ENCODE results near the gene BRIP1.
A peak's percentile ranks its signal among the peaks of the same experiment; 100 is the strongest.
"Not testable (repeated sequence)": the region's sequence is repeated elsewhere in the genome, so short reads cannot be mapped to it uniquely, and the experiment has no call there.

Gene BRIP1

GRCh38 chr17:61728297-61728836 lies 135.0 kb downstream of the BRIP1 start:
- DNase-seq (ENCODE audit: low read depth), result peak; percentile 29

DNA sequence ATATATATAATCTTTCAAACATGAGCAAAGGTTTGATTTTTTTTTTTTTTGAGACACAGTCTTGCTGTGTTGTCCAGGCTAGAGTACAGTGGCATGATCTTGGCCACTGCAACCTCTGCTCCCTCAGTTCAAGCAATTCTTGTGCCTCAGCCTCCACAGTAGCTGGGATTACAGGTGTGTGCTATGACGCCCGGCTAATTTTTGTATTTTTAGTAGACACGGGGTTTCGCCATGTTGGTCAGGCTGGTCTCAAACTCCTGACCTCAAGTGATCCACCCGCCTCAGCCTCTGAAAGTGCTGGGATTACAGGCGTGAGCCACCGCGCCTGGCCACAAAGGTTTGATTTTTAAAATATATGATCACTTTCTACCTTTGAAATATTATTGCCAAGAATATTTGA lies 135.5 kb downstream of the BRIP1 start:
- not testable (repeated sequence) for DNase-seq (ENCODE audit: low read depth)

DNA sequence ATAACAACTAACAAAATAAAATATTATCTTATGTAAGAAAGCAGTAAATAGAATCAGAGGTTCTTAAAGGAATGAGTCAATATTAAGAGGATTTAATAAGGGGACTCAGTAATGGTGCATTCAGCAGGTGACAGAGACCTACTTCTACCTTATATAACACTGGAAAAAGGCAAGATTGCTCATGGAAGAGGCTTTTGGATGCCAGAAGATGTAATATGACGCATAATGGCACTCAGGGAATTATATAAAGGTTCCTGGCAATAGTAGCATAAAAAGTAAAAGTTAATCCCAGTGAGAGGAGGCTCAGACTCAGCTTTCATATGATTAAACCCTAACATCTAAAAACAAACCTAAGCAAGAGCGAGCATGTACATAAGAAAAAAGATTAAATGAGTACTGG lies 136.4 kb downstream of the BRIP1 start:
- DNase-seq (ENCODE audit: low read depth), result no peak

DNA sequence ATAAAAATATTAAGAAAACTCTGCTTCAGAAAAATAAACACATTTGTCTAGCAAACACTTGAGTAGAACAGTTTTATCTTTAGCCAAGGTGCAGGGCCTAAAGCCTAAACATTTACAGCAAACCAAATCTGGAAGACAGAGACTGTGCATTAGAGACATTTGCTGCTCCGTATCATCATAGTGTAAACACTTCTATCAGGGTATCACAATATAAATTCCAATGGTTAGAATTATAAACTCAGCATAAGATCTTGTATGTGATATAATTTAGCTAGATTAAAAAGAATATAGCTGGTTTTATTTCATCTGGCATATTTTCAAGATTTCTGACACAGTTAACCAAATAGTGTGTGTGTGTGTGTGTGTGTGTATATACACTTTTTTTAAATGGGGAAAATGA lies 138.6 kb downstream of the BRIP1 start:
- DNase-seq (ENCODE audit: low read depth), result no peak

- DNase-seq (ENCODE audit: low read depth), result no peak
Observed at GRCh38 chr17:61723914-61724313, 139.4 kb downstream of the BRIP1 start.

- no peak for DNase-seq (ENCODE audit: low read depth)
Observed at GRCh38 chr17:61723183-61723582, 140.1 kb downstream of the BRIP1 start.

DNA sequence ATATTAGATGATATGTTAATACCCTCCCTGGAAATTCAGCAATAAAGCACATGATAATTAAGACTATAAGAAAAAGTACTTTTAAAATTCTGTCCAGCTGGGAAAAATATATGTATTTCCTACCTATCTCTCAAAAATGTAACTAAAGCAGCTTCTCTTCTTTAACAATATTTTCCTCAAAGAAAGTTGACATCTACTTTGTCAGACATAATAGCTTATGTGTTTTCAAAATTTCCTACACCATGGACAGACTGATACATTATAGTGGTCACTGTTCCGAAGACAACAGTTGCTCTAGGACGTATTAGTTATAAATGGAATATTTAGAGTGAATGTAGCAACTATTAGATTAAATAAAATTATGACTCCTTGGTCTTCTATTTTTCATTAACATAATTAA lies 140.9 kb downstream of the BRIP1 start:
- DNase-seq (ENCODE audit: low read depth), result no peak

DNA sequence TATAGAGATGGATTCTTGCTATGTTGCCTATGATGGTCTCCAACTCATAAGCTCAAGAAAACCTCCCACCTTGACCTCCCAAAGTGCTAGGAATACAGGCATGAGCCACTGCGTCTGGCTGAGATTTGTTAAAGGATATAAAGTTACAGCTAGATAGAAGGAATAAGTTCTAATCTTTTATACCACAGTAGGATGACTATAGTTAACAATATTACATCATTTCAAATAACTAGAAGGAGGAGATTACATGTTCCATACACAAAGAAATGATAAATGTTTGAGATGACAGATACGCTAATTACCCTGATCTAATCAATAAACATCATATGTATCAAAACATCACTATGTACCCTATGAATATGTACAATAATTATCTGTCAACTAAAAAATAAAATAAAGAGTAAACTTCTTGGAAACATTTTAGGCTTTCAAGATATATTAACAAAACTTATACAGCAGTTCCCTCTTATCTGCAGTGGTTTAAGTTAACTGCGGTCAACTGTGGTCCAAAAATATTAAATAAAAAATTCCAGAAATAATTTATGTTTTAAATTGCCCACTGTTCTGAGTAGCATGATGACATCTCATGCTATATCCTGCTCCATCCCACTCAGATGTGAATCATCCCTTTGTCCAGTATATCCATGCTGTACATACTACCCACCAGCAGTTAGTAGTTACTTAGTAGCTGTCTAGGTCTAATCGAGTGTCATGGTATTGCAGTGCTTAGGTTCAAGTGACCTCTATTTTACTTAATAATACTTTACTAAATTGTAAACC lies 143.1 kb downstream of the BRIP1 start:
- peak; percentile 51 for DNase-seq (ENCODE audit: low read depth)

GRCh38 chr17:61719220-61719619 lies 144.1 kb downstream of the BRIP1 start:
- not testable (repeated sequence) for DNase-seq (ENCODE audit: low read depth)

DNA sequence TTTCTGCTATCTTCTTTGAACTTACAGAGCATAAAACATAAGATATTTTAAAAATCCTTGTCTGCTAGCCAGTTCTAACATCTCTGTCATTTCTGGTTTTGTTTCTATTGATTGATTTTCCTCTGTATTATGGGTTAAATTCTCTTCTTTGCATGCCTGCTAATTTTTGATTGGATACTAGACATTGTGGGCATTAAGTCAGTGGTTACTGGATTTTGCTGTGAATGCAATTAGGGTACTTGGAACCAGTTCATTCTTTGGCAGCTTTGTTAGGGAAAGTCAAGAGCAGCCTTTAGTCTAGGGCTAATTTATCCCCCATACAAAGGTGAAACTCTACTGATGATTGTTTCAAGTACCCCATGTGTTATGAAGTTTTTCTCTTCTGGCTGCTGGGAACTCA lies 145.3 kb downstream of the BRIP1 start:
- DNase-seq (ENCODE audit: low read depth), result no peak

GRCh38 chr17:61717352-61717751 lies 146.0 kb downstream of the BRIP1 start:
- no peak for DNase-seq (ENCODE audit: low read depth)

DNA sequence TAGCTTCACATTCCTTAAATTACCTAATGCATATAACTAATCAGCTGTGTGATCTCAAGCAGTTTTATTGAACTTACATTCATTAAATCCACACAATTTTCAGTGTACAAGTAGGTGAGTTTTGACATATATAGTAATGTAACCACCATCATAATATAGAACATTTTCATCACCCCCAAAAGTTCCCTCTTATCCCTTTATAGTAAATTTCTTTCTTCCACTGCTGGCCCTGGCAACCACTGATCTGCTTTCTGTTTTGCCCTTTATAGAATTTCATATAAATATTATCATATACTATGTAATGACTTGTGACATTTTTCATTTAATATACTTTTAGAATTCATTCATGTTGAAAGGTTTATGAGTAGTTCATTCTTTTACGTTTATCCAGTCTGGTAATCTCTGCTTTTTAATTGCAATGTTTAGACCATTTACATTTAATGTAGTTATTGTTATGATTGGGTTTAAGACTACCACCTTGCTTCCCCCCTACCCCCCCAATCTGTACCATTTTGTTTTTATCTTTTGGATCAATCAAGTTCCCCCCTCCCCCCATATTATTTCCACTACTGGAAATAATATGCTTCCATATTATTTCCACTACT lies 147.0 kb downstream of the BRIP1 start:
- DNase-seq (ENCODE audit: low read depth), result no peak

DNA sequence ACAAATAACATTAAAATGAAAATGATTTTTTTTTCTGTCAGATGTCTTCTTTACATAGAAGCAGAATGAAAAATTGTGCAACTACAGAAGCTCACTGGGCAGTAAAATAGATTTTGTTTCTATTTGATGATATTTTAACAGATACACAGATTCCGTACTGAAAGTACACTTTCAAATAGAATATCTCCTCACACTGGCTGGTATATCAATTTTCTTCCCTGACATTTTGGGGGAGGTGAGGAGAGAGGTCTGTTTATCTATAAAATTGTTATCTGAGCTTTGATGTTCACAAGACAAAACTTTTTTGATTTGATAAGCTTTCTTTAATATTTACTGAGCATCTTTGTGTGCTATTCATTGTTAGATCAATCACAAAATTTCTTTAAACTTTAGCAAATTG lies 148.0 kb downstream of the BRIP1 start:
- DNase-seq (ENCODE audit: low read depth), result no peak

- no peak for DNase-seq (ENCODE audit: low read depth)
Observed at GRCh38 chr17:61714300-61714699, 149.0 kb downstream of the BRIP1 start.

- no peak for DNase-seq (ENCODE audit: low read depth)
Observed at GRCh38 chr17:61713035-61713434, 150.3 kb downstream of the BRIP1 start.

DNA sequence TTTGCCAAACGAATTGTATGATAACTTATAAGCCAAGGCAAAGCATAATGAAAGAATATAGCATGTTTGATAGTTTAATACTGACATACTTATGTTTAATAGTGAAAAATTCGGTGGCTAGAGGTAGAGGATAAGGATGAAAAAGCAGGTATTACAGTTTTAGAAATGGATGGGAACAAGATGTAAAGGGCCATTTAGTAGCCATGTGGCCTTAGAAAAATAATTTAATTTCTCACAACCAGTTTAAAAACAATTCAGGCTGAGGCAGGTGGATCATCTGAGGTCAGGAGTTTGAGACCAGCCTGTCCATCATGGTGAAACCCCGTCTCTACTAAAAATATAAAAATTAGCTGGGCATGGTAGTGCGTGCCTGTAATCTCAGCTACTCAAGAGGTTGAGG lies 152.8 kb downstream of the BRIP1 start:
- no peak for DNase-seq (ENCODE audit: low read depth)

DNA sequence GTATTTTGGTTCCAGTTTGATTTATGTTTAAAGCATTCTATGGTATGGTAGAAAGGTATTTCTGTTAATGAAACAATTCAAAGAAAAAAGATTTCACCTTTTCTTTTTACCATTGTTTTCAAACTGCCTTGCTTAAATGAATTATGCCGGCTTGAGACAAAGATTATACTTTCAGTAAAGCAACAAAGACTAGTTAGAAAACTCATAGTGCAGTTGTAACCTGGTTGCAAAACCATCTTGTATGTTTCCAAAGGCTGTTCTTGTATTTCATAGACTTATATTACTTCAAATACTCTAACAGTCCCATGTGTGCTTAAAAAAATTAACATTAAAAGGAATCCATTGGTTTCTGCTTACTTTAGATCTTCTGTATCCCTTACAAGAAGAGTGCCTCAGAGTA lies 153.8 kb downstream of the BRIP1 start:
- DNase-seq (ENCODE audit: low read depth), result no peak

DNA sequence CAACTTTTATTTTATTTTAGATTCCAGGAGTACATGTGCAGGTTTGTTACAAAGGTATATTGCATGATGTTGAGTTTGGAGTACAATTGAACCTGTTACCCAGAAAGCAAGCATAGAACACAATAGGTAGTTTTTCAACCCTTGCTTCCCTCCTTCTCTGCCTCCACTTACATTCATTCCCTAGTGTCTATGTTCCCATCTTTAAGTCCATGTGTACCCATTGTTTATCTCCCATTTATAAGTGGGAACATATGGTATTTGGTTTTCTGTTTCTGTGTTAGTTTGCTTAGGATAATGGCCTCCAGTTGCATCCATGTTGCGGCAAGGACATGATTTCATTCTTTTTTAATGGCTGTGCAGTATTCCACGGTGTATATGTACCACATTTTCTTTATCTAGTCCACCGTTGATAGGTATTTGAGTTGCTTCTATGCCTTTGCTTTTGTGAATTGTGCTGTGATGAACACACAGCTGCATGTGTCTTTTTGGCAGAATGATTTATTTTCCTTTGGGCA lies 158.3 kb downstream of the BRIP1 start:
- no peak for DNase-seq (ENCODE audit: low read depth)

DNA sequence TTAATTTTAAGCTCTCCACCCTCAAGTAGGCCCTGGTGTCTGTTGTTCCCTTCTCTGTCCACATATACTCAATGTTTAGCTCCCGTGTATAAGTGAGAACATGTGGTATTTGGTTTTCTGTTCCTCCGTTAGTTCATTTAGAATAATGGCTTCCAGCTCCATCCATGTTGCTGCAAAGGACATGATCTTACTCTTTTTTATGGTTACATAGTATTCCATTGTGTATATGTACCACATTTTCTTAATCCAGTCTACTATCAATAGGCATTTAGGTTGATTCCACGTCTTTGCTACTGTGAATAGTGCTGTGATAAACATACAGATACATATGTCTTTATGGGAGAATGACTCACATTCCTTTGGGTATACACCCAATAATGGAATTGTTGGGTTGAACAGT lies 160.9 kb downstream of the BRIP1 start:
- no peak for DNase-seq (ENCODE audit: low read depth)

DNA sequence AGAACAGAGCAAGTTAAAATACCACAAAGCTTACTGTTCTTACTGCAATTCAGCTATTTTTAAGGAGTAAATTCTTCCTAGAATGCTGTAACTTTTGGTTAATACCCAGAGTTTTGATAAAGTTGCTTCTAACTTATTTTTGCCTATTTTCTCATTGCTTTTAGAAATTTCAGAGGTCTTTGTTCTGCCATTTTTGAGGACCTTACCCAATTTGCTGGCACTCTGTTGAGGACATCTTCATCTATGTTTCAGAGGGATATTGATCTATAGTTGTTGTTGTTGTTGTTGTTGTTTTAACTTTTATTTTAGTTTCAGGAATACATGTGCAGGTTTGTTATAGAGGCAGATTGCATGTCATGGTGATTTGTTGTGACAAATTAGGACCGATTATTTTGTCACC lies 161.3 kb downstream of the BRIP1 start:
- DNase-seq (ENCODE audit: low read depth), result no peak

DNA sequence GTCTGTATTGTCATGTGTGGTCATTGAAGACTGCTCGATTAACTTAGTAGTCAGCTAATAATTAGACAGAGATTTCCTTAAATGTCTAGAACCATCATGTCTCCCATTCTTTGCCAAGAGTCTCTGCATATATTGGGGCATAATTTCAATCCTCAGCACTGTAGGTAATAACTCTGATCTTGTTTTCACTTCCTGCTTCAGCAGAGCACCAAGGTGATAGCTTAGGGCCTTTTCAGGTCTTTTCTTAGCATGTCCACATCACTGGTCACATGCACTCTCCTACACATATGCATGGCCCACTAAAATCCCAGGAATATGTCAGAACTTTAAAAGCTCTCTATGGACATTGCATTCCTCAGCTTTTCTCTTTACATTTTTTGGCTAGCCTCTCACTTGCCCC lies 162.0 kb downstream of the BRIP1 start:
- DNase-seq (ENCODE audit: low read depth), result no peak

DNA sequence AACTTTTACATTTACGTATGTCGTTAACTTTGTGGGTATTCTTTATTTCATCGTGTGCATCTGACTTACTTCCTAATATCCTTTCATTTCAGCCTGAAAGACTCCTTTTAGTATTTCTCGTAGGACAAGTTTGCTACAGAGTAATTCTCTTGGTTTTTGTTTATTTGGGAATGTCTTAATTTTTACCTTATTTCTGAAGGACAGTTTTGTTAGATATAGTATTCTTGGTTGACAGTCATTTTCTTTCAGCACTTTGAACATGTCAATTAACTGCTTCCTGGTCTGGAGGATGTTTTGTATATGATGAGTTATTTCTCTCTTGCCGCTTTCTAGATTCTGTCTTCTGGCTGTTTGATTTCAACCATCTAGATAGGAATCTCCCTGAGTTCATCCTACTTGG lies 163.1 kb downstream of the BRIP1 start:
- DNase-seq (ENCODE audit: low read depth), result no peak

DNA sequence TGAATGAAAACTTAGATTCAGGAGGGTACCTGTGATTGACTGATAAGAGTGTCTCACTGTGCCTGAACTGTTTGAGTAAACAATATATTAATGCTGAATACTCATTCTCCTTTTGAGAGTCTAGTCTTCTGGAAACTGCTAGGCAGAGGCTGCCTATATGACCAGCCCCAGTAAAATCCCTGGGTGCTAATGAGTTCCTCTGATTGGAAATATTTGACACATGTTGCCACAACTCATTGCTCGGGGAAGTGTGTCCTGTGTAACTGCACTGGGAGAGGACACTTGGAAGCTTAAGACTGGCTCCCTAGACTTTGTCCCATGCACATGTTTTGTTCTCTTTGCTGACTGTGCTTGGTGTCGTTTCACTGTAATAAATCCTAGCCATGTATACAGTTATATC lies 163.6 kb downstream of the BRIP1 start:
- DNase-seq (ENCODE audit: low read depth), result no peak

DNA sequence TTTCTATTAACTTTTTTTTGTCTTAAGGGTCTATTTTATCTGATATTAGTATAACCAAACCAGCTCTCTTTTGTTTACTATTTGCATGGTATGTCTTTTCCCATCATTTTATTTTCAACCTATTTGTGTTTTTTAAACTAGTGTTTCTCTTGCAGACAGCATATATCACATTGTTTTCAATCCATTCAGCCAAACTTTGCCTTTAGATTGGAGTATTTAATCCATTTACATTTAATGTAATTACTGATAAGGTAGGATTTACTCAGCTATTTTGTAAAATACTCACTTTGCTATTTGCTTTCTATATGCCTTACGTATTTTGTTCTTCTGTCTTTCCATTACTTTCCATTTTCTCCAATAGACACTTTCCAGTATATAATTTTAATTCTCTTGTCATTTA lies 164.3 kb downstream of the BRIP1 start:
- DNase-seq (ENCODE audit: low read depth), result no peak

Data from iris pigment epithelial cell (primary cell).